Stimulated activated CD8-positive, alpha-beta memory T cell treated with anti-CD3 and anti-CD28 coated beads, Interleukin-12 subunit alpha, Interleukin-12 subunit beta, amount 100 ng/mL, for 24 hours (primary cell): ENCODE measurements around the gene CAD.

Source experiments
- DNase-seq: peaks from one replicate; pipeline ENCODE4 v3.0.0-alpha.2; 2020; ENCODE audit errors: extremely low read depth

The CAD gene

GRCh38 chr2:27281442-27281841, 64.3 kb downstream of the CAD start:
- no peak for DNase-seq

- no peak for DNase-seq
Observed at GRCh38 chr2:27281855-27282559, 64.8 kb downstream of the CAD start, which contains the start of gene TRIM54. Gene TRIM54 (plus strand): TSS chr2:27282429. CDS start chr2:27282732, 303 bp downstream.

DNA sequence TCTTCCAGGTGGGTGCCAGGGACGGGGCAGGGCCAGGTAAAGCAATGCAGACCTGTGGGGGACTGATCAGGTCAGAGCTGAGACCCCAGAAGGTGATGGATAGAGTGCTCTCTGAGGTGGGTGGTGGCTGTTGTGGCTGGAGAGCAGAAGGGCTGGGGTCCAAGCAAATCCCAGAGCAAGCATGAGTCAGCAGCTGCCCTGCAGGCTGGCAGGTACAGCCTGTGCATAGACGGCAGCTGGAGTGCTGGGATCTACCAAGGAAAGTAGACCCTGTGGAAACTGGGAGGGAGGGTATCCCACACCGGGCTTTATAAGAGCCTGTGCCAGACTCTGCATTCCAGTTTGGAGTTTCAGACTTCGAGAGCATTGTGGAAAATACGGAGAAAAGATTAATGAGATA, 65.7 kb downstream of the CAD start:
- no peak for DNase-seq

DNA sequence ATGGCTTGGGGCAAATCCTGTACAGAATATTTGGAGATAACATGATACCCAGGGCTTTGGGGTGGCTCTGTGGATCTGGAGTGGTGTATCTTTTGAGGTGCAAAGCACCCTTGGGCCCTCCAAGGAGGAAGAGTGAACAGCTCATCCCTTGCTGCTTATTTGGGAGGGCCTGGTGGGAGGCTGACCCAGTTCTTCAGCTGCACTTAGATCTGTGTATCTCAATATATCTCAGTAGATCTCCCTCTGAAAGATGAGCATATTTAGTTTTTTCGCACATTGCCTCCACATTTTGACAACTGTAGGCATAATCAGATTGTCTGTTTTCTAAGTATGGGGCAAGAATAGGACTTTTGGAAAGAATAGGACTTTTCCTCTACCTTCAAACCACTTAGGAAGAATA, 67.8 kb downstream of the CAD start:
- DNase-seq: no peak

DNA sequence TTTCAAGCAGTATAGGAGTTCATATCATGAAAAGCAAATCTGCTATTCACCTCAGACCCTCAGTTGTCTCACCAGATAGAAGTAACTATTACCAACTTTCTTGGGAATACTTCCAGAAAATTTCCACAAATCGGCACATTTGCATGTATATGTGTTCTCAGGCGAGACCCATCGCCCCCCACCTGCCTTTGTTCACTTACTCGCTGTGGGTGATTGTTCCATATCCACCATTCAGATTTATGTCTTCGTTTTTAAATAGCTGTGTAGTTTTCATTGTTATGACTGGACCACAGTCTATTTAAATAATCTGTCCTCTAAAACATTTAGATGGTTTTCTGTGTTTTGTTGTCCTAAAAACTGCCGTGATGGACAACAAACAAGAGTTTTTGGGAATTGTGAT, 68.3 kb downstream of the CAD start:
- DNase-seq: no peak

DNA sequence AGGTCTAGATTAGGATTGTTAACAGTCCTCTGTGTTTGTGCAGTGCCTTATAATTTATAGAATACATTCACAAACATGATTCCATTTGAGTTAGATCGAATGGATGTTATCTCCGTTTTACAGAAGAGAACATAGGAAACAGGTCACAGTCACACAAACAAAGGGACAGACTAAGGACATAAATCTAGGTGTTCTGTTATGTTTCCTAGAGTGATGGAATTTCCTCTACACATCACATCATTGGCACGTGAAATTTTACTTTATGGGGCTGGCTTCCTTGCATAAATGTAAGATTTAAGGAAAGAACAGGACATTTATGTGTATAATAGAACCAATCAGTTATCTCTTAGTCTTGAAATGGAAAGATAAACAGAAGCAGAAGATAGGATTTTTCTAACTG, 71.4 kb downstream of the CAD start:
- no peak for DNase-seq

DNA sequence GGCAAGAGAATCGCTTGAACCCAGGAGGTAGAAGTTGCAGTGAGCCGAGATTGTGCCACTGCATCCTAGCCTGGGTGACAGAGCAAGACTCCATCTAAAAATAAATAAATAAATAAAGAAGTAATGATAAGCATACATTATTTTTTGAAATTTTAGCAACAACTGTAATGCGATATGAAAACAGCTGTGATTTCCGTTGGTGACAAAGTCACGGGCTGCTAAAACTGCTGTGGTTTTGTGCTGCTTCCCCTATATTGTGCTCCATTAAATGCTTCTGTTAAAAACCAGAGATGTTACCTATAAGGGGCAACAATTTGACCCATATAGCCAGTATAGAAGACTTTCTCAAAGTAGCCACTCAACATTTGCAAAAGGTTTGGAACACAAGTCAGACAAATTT, 73.4 kb downstream of the CAD start:
- no peak for DNase-seq

DNA sequence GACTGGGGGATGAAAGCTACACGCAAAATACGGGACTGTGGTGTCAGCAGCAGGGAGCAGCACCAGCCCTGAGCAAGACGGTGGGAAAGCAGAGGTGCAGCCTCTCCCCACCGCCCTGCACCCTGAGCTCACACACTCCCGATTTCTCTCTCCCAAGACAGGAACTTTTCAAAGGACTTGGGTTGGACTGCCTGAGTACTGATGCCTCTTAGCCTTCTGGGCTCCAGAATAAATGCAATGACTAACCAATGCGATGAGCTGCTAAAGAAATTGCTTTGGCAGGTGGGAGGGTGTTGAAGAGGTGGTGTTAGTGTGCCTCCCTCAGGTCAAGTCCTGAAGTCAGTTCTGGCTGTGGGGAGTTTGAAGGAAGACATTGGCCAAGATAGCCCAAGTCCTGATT, 74.7 kb downstream of the CAD start:
- no peak for DNase-seq
